Bronchial epithelial cell (primary cell): ENCODE data around the gene TLR6. TPM values are rescaled to one million over a fixed set of nuclear protein-coding genes. Genes with fewer than 3 reads are reported as not detected.

Experiments
- DNase-seq: peaks from one replicate; pipeline ENCODE4 v3.0.0-alpha.2; 2010; ENCODE audit warnings: low read depth
- FAIRE-seq: peaks from 2 replicates; lab custom pipeline; 2011; peaks lifted over from hg19 to GRCh38; lab: Jason Lieb, UNC
- H3K27me3 ChIP-seq: 2 replicates; pipeline ENCODE4 v1.5.1; 2011; ENCODE audit warnings: low read length; ENCODE audit not compliant: control insufficient read depth, insufficient read depth
- H3K36me3 ChIP-seq: 2 replicates; pipeline ENCODE4 v1.5.1; 2011; ENCODE audit warnings: low read length; ENCODE audit not compliant: control insufficient read depth, insufficient read depth
- H3K4me3 ChIP-seq: 2 replicates; pipeline ENCODE4 v1.5.1; 2011; ENCODE audit warnings: mild to moderate bottlenecking, low read depth, low read length, control low read depth
- total RNA-seq: library from RNA; depleted of rRNA; stranded (reverse); fragments of >200 nt; gene quantifications from 2 replicates; pipeline ENCODE4 v1.2.1, GENCODE V29; 2014
- TF ChIP-seq, protein P1 (sequence below): IDR thresholded peaks from 2 replicates; pipeline ENCODE4 v1.5.1; 2011; ENCODE audit warnings: mild to moderate bottlenecking, moderate library complexity, low read length, control low read depth, inconsistent platforms; ENCODE audit not compliant: insufficient read depth, severe bottlenecking

Gene TLR6
- total RNA-seq, 1 donor from 2014 or later = 0.26 TPM

DNA sequence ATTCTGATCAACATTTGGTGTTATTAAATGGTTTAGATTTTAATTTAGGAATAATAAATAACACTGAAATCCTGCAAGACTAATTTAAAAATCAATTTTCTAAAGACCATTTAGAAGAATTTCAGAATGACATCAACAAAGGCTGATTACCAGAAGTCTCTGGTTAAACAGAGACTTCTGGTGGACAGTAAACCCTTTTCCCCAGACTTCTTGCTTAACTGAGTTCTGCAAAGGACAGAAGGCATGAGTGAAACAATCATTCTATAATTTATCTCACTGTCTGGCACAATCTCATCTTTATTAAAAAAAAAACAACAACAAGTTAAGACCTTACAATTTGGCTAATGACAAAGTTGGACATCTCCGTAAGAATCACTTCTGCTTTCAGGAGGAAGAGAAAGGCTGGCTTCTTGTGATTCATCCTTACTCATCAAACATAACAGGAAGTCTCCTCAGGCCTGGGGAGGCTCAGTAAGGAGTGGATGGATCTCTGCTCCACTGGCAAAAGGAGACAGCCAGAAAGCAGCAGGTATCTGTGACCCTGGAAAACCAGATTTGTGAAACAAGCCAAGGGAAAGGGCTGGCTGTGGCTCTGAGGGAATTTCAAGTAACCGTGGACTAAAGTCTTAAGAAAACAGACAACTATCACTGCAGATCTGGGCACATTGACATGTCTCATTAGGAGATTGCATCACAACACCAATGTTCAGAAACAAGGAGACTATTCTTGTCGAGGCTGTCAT, 908 bp upstream of the TLR6 start:
- FAIRE-seq = peak; percentile 7
- TF ChIP-seq, protein P1, sequence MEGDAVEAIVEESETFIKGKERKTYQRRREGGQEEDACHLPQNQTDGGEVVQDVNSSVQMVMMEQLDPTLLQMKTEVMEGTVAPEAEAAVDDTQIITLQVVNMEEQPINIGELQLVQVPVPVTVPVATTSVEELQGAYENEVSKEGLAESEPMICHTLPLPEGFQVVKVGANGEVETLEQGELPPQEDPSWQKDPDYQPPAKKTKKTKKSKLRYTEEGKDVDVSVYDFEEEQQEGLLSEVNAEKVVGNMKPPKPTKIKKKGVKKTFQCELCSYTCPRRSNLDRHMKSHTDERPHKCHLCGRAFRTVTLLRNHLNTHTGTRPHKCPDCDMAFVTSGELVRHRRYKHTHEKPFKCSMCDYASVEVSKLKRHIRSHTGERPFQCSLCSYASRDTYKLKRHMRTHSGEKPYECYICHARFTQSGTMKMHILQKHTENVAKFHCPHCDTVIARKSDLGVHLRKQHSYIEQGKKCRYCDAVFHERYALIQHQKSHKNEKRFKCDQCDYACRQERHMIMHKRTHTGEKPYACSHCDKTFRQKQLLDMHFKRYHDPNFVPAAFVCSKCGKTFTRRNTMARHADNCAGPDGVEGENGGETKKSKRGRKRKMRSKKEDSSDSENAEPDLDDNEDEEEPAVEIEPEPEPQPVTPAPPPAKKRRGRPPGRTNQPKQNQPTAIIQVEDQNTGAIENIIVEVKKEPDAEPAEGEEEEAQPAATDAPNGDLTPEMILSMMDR = no peak
- no peak overlapping the region for H3K4me3 ChIP-seq
- DNase-seq = peak; percentile 96
- H3K27me3 ChIP-seq = no peaks in the 10 kb centered on the region
- no peaks in the 10 kb centered on the region for H3K36me3 ChIP-seq

DNA sequence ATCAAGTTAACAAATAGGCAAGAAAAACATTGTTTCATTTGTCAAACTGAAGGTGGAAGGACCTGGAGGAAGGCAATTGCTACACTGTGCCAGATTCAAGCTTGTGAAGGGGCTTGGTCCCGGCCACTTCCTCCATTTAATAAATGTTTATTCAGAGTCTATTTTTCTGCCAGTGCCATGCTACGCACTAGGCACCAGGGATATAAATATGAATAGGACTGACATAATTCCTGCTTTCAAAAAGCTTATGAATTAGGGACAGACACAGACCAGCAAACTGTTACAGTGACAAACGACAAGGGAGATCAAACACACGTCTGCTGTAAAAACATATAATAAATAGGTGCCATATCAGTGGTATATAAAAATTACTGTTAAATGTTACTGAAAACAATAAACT, 571 bp downstream of the TLR6 start:
- FAIRE-seq = no peak
- no peak overlapping the region for H3K4me3 ChIP-seq
- no peaks in the 10 kb centered on the region for H3K36me3 ChIP-seq
- TF ChIP-seq, protein P1 = no peak
- DNase-seq = no peak
- H3K27me3 ChIP-seq = no peaks in the 10 kb centered on the region

DNA sequence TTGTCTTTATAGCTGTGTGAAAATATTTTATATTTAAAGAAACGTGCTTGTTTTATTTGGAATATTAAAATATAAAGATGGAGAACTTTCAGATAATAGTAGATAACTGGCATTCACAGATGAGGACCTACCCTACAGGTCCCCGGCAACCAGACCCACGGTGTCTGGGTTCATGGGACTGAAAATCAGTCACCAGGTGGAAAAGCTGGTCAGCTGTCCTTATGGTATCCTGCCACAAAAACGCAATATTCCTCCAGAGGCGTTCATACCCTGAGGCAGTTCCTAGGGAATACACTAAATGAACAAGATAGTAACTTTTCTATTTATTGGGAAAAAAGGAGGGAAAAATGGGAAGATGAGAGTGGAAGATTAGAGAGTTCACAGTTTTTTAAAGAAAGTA, 1.2 kb downstream of the TLR6 start:
- Histone ChIP-seq H3K4me3 (no peak overlapping the region), H3K36me3 (no peaks in the 10 kb centered on the region), H3K27me3 (no peaks in the 10 kb centered on the region)
- DNase-seq (no peak), FAIRE-seq (no peak)
- TF ChIP-seq, protein P1 = no peak

GRCh38 chr4:38846015-38846414, 10.6 kb downstream of the TLR6 start:
- no peak overlapping the region for H3K4me3 ChIP-seq
- no peaks in the 10 kb centered on the region for H3K27me3 ChIP-seq
- FAIRE-seq (no peak), DNase-seq (no peak)
- H3K36me3 ChIP-seq = no peaks in the 10 kb centered on the region
- TF ChIP-seq, protein P1 = no peak

- Histone ChIP-seq H3K27me3 (no peaks in the 10 kb centered on the region), H3K4me3 (no peak overlapping the region), H3K36me3 (no peaks in the 10 kb centered on the region)
- DNase-seq = no peak
- FAIRE-seq = no peak
- TF ChIP-seq, protein P1 = no peak
Measured at GRCh38 chr4:38842994-38843393, 13.6 kb downstream of the TLR6 start.

- TF ChIP-seq, protein P1 = no peak
- H3K27me3 ChIP-seq = no peaks in the 10 kb centered on the region
- peak; percentile 68 for DNase-seq
- H3K36me3 ChIP-seq = no peaks in the 10 kb centered on the region
- no peak overlapping the region for H3K4me3 ChIP-seq
- no peak for FAIRE-seq
Measured at GRCh38 chr4:38837849-38838248, 18.8 kb downstream of the TLR6 start.
